22Rv1 (cell line): ENCODE data around the gene SMAD6.

Experiments
- CTCF ChIP-seq: fragments of 450-650 bp; IDR thresholded peaks from 2 replicates; pipeline ENCODE4 v1.5.1; 2017; ENCODE audit warnings: mild to moderate bottlenecking
- ZFX ChIP-seq: fragments of 450-650 bp; IDR thresholded peaks from 2 replicates; pipeline ENCODE4 v1.6.1; 2017; ENCODE audit warnings: antibody characterized with exemption, borderline replicate concordance

- TF ChIP-seq CTCF, result no peak
- no peak for TF ChIP-seq ZFX
Measured at GRCh38 chr15:66800584-66801235, 98.7 kb downstream of the SMAD6 start.
